Hepatocyte (in vitro differentiated cells): ENCODE data around the gene REG1B. TPM values are rescaled to one million over a fixed set of nuclear protein-coding genes. Genes with fewer than 3 reads are reported as not detected.

Experiments used
- DNase-seq: peaks from one replicate; pipeline ENCODE4 v3.0.0-alpha.2; 2016; ENCODE audit warnings: low spot score
- H2AFZ ChIP-seq: fragments of 200-600 bp; sonication (generic); 2 replicates; pipeline ENCODE4 v1.6.0; 2016; ENCODE audit warnings: antibody characterized with exemption, mild to moderate bottlenecking
- H3K27ac ChIP-seq: fragments of 200-600 bp; sonication (generic); 2 replicates; pipeline ENCODE4 v1.5.1; 2016; ENCODE audit warnings: mild to moderate bottlenecking
- H3K27me3 ChIP-seq: fragments of 200-600 bp; sonication (generic); 2 replicates; pipeline ENCODE4 v1.6.1; 2016
- H3K36me3 ChIP-seq: fragments of 200-600 bp; sonication (generic); replicated peaks from 2 replicates; pipeline ENCODE4 v1.5.1; 2016; ENCODE audit warnings: low read depth; ENCODE audit not compliant: insufficient read depth
- H3K4me1 ChIP-seq: fragments of 200-600 bp; sonication (generic); 2 replicates; pipeline ENCODE4 v1.5.1; 2016; ENCODE audit warnings: mild to moderate bottlenecking, moderate library complexity; ENCODE audit not compliant: insufficient read depth
- H3K4me2 ChIP-seq: fragments of 200-600 bp; sonication (generic); 2 replicates; pipeline ENCODE4 v1.6.0; 2016
- H3K4me3 ChIP-seq: fragments of 200-600 bp; sonication (generic); 2 replicates; pipeline ENCODE4 v1.5.1; 2016; ENCODE audit warnings: mild to moderate bottlenecking
- H3K79me2 ChIP-seq: fragments of 200-600 bp; sonication (generic); 2 replicates; pipeline ENCODE4 v1.6.0; 2017; ENCODE audit warnings: mild to moderate bottlenecking
- H3K9me2 ChIP-seq: fragments of 200-600 bp; sonication (generic); replicated peaks from 2 replicates; pipeline ENCODE4 v1.6.0; 2017; ENCODE audit warnings: mild to moderate bottlenecking; ENCODE audit not compliant: insufficient read depth
- H3K9me3 ChIP-seq: fragments of 200-600 bp; sonication (generic); 2 replicates; pipeline ENCODE4 v1.5.1; 2016; ENCODE audit warnings: low read depth, mild to moderate bottlenecking
- H4K20me1 ChIP-seq: fragments of 200-600 bp; sonication (generic); 2 replicates; pipeline ENCODE4 v1.6.0; 2016; ENCODE audit warnings: mild to moderate bottlenecking; ENCODE audit not compliant: insufficient read depth, poor library complexity, severe bottlenecking
- EZH2 ChIP-seq: fragments of 200-600 bp; sonication (generic); IDR thresholded peaks from 2 replicates; pipeline ENCODE4 v1.6.1; 2016; ENCODE audit warnings: antibody characterized with exemption, mild to moderate bottlenecking, borderline replicate concordance
- EZH2phosphoT487 ChIP-seq: fragments of 200-600 bp; sonication (generic); IDR thresholded peaks from one replicate; pipeline ENCODE4 v1.6.1; 2018; ENCODE audit warnings: antibody characterized with exemption, mild to moderate bottlenecking, low read depth, moderate library complexity; ENCODE audit not compliant: unreplicated experiment, severe bottlenecking
- WGBS: methylation state at CpG from one replicate; pipeline ENCODE4 v1.1.6; 2016; ENCODE audit warnings: low lambda C conversion rate; ENCODE audit errors: missing lambda C conversion rate; 5-methylcytosine and 5-hydroxymethylcytosine counted together
- polyA plus RNA-seq: library from polyadenylated mRNA; unstranded; fragments of >200 nt; fragmentation: Nextera tagmentation; extraction: Ambion mirVana; gene quantifications from 2 replicates; pipeline ENCODE4 v1.2.1, GENCODE V29; 2016
- total RNA-seq: library from RNA; depleted of rRNA; stranded (reverse); fragments of >200 nt; gene quantifications from 2 replicates; pipeline ENCODE4 v1.2.3, GENCODE V29; 2014
- TF ChIP-seq, protein P1 (sequence below): fragments of 200-600 bp; sonication (generic); IDR thresholded peaks from 2 replicates; pipeline ENCODE4 v1.5.1; 2016; ENCODE audit warnings: antibody characterized with exemption, mild to moderate bottlenecking; ENCODE audit not compliant: poor library complexity

Gene REG1B
- total and polyA plus RNA-seq, 2 experiments from 2014 or later = not detected

DNA sequence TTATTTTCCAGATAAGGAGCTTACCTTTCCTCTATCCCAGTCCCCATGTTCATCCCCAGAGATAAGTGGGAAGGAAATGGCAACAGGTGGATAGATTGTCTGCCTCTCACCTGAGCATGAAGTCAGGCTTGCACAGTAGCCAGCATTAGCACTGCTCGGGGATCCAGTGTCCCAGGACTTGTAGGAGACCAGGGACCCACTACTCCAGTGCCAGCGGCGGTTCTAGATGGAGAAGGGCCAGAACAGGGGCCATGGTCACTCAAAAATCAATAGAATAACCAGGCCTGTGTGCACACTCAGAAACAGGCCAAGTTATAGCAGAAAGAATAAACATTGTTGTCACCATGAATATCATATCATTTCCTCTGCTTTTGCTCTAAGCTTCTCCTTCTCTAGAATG is 2.4 kb downstream of the REG1B start:
- H3K4me2 ChIP-seq = no peak overlapping the region
- H3K36me3 ChIP-seq = no peaks in the 10 kb centered on the region
- 88% methylated on average over 3 of the region's 3 CpGs for WGBS
- H3K79me2 ChIP-seq = no peaks in the 10 kb centered on the region
- H2AFZ ChIP-seq = no peak overlapping the region
- no peak overlapping the region for H3K4me3 ChIP-seq
- no peaks in the 10 kb centered on the region for H3K9me3 ChIP-seq
- no peaks in the 10 kb centered on the region for H3K4me1 ChIP-seq
- no peak for DNase-seq
- H3K27me3 ChIP-seq = no peaks in the 10 kb centered on the region
- H4K20me1 ChIP-seq = no peaks in the 10 kb centered on the region
- H3K9me2 ChIP-seq = no peaks in the 10 kb centered on the region
- no peak for TF ChIP-seq EZH2
- TF ChIP-seq, protein P1, sequence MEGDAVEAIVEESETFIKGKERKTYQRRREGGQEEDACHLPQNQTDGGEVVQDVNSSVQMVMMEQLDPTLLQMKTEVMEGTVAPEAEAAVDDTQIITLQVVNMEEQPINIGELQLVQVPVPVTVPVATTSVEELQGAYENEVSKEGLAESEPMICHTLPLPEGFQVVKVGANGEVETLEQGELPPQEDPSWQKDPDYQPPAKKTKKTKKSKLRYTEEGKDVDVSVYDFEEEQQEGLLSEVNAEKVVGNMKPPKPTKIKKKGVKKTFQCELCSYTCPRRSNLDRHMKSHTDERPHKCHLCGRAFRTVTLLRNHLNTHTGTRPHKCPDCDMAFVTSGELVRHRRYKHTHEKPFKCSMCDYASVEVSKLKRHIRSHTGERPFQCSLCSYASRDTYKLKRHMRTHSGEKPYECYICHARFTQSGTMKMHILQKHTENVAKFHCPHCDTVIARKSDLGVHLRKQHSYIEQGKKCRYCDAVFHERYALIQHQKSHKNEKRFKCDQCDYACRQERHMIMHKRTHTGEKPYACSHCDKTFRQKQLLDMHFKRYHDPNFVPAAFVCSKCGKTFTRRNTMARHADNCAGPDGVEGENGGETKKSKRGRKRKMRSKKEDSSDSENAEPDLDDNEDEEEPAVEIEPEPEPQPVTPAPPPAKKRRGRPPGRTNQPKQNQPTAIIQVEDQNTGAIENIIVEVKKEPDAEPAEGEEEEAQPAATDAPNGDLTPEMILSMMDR = no peak
- no peak for TF ChIP-seq EZH2phosphoT487
- H3K27ac ChIP-seq = no peak overlapping the region

DNA sequence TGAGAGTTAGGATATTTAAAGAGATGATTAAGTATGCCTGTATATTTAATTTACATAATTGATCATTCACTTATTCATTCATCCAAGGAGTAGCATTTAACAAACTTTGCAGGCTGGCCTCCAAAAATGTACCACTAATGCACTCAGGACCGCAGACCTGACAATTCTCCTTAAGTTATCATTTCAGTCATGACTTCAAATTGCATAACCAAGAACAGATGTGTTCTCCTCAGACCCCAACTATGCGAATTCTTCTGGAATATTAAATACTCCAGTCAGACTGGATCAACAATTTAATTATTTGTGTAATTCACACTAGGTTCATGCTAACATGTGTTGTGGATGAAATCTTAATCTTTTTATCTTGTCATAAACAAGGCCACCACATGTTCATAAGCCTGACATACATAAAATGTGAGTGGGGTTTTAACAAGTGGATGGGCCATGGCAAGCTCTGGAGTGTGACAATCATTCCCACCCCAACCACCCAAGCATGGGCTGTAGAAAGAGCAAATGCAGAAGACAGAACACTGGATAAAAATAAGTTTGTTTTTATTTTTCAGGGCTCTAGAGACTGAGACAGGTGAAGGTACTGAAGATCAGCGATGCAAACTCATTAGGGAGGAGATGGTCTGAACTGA is 3.2 kb downstream of the REG1B start:
- H2AFZ ChIP-seq = no peak overlapping the region
- 70% methylated on average over 3 of the region's 3 CpGs for WGBS
- no peak for DNase-seq
- H3K79me2 ChIP-seq = no peaks in the 10 kb centered on the region
- no peak for TF ChIP-seq EZH2
- TF ChIP-seq EZH2phosphoT487 = no peak
- TF ChIP-seq, protein P1 = no peak
- no peaks in the 10 kb centered on the region for H3K9me2 ChIP-seq
- no peaks in the 10 kb centered on the region for H3K9me3 ChIP-seq
- H3K4me2 ChIP-seq = no peak overlapping the region
- no peak overlapping the region for H3K4me3 ChIP-seq
- no peaks in the 10 kb centered on the region for H3K36me3 ChIP-seq
- H4K20me1 ChIP-seq = no peaks in the 10 kb centered on the region
- H3K27me3 ChIP-seq = no peaks in the 10 kb centered on the region
- no peaks in the 10 kb centered on the region for H3K4me1 ChIP-seq
- H3K27ac ChIP-seq = no peak overlapping the region

DNA sequence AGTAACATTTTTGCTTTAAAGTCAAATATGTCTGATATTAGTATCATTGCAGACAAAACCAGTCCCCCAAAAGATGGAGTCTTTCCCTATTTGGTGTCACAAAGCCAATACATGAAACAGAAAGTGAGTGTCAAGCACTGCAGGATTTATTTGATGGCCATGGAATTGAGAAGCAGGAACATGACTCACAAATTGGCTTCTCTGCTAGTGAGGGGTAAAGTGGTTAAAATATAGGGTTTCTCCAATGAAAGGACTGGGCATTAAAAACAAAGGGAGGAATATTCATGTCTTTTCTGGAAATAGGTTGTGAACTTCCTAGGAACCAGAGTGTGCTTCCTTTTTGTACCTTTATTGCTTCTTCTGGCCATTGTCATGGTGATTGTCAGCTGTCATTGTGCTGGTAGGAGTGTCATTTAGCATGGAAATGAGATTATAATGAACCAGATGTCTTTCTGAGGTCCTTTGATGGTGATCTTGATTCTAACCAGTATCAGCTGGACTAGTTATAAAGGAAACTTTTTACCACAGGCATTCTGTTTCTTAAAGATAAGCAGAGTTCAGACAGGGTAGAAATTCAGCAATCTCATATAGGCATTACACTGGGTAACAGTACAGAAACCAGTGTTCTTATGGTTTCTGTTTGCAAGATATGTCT is 4.1 kb downstream of the REG1B start:
- H3K4me3 ChIP-seq = no peak overlapping the region

More for the DNA sequence above, 4.1 kb downstream of the REG1B start:
- no peaks in the 10 kb centered on the region for H3K9me2 ChIP-seq
- H3K4me2 ChIP-seq = no peak overlapping the region
- H2AFZ ChIP-seq = no peak overlapping the region
- no peak overlapping the region for H3K27ac ChIP-seq
- H3K27me3 ChIP-seq = no peaks in the 10 kb centered on the region
- no peaks in the 10 kb centered on the region for H3K36me3 ChIP-seq
- H4K20me1 ChIP-seq = no peaks in the 10 kb centered on the region
- TF ChIP-seq EZH2phosphoT487 (no peak), EZH2 (no peak)
- TF ChIP-seq, protein P1 = no peak
- no peaks in the 10 kb centered on the region for H3K9me3 ChIP-seq
- no peak for DNase-seq
- no peaks in the 10 kb centered on the region for H3K4me1 ChIP-seq
- H3K79me2 ChIP-seq = no peaks in the 10 kb centered on the region
